CD14-positive monocyte (primary cell): ENCODE measurements around the gene FKBP6. TPM values are rescaled to one million over a fixed set of nuclear protein-coding genes. Genes with fewer than 3 reads are reported as not detected.

Source experiments
- DNase-seq, 3 donors: peaks; one replicate each; pipeline ENCODE4 v3.0.0-alpha.2; 2011 to 2022
- H2AFZ ChIP-seq: 2 replicates; pipeline ENCODE4 v1.6.0; 2012; ENCODE audit warnings: mild to moderate bottlenecking, low read depth, low read length, inconsistent platforms; ENCODE audit not compliant: insufficient read depth, poor library complexity, severe bottlenecking
- H3K27ac ChIP-seq, 2 donors: 1 replicate in 1 of 2; 2 replicates in 1 of 2; pipeline ENCODE4 v1.5.1; 2012 to 2013; ENCODE audit warnings: low read length in 2 of 2, control low read depth in 1 of 2, inconsistent platforms in 1 of 2, low read depth in 1 of 2, mild to moderate bottlenecking in 1 of 2
- H3K27me3 ChIP-seq, 2 donors: one replicate each; pipeline versions ENCODE4 v1.6.0 to v1.6.1; 2011 to 2013; ENCODE audit warnings: low read length in 2 of 2; ENCODE audit not compliant: control insufficient read depth in 2 of 2, insufficient read depth in 2 of 2
- H3K36me3 ChIP-seq, 2 donors: replicated peaks in 1 of 2; 1 replicate in 1 of 2; 2 replicates in 1 of 2; pipeline versions ENCODE4 v1.5.1 to v1.6.1; 2012 to 2013; ENCODE audit warnings: low read length in 2 of 2, control low read depth in 1 of 2, inconsistent platforms in 1 of 2, mild to moderate bottlenecking in 1 of 2; ENCODE audit not compliant: insufficient read depth in 2 of 2, control insufficient read depth in 1 of 2
- H3K4me1 ChIP-seq, 2 donors: 1 replicate in 1 of 2; 2 replicates in 1 of 2; pipeline versions ENCODE4 v1.5.1 to v1.6.1; 2012 to 2013; ENCODE audit warnings: low read length in 2 of 2, control low read depth in 1 of 2, inconsistent platforms in 1 of 2, mild to moderate bottlenecking in 1 of 2, moderate library complexity in 1 of 2; ENCODE audit not compliant: insufficient read depth in 2 of 2, control insufficient read depth in 1 of 2
- H3K4me2 ChIP-seq: replicated peaks from 2 replicates; pipeline ENCODE3; 2012; ENCODE audit warnings: low read length, moderate library complexity, mild to moderate bottlenecking; ENCODE audit not compliant: poor library complexity, severe bottlenecking; ENCODE audit errors: extremely low read depth
- H3K4me3 ChIP-seq, 3 experiments: fragments of 200-600 bp in 1 of 3; sonication (generic) in 1 of 3; replicated peaks in 1 of 3; 1 replicate in 2 of 3; 2 replicates in 1 of 3; pipeline ENCODE4 v1.5.1; 2011 to 2013; ENCODE audit warnings: low read length in 3 of 3, mild to moderate bottlenecking in 3 of 3, control low read depth in 2 of 3, low read depth in 2 of 3, inconsistent platforms in 1 of 3, moderate library complexity in 1 of 3
- H3K79me2 ChIP-seq: 2 replicates; pipeline ENCODE4 v1.6.0; 2012; ENCODE audit warnings: mild to moderate bottlenecking, control low read depth, inconsistent platforms, low read length, moderate library complexity; ENCODE audit not compliant: insufficient read depth
- H3K9ac ChIP-seq: 2 replicates; pipeline ENCODE4 v1.6.0; 2017; ENCODE audit warnings: low read length, mild to moderate bottlenecking; ENCODE audit not compliant: insufficient read depth, poor library complexity, severe bottlenecking
- H3K9me3 ChIP-seq, 2 donors: replicated peaks in 1 of 2; 1 replicate in 1 of 2; 2 replicates in 1 of 2; pipeline versions ENCODE4 v1.5.1 to v1.6.1; 2012 to 2013; ENCODE audit warnings: low read length in 2 of 2, control low read depth in 1 of 2; ENCODE audit not compliant: control insufficient read depth in 1 of 2, insufficient read depth in 1 of 2
- H4K20me1 ChIP-seq: 2 replicates; pipeline ENCODE4 v1.6.0; 2012; ENCODE audit warnings: mild to moderate bottlenecking, low read length, control low read depth, moderate library complexity; ENCODE audit not compliant: insufficient read depth
- H3K27ac Mint-ChIP-seq, 7 donors: one replicate each; pipeline ENCODE4 v1.8.0; 2020; ENCODE audit warnings: mild to moderate bottlenecking in 7 of 7, mixed read lengths in 7 of 7, moderate library complexity in 6 of 7, inconsistent platforms in 2 of 7
- H3K27me3 Mint-ChIP-seq, 3 donors: one replicate each; pipeline ENCODE4 v1.8.0; 2021 to 2022; ENCODE audit warnings: low read depth in 3 of 3, mild to moderate bottlenecking in 3 of 3, mixed read lengths in 3 of 3, moderate library complexity in 3 of 3, inconsistent platforms in 1 of 3
- H3K36me3 Mint-ChIP-seq, 2 donors: one replicate each; pipeline ENCODE4 v1.8.0; 2020; ENCODE audit warnings: mixed read lengths in 2 of 2, inconsistent platforms in 1 of 2, mild to moderate bottlenecking in 1 of 2
- H3K4me1 Mint-ChIP-seq: one replicate; pipeline ENCODE4 v1.8.0; 2020; ENCODE audit warnings: mild to moderate bottlenecking, mixed read lengths
- H3K4me3 Mint-ChIP-seq, 2 donors: one replicate each; pipeline ENCODE4 v1.8.0; 2020; ENCODE audit warnings: mild to moderate bottlenecking in 2 of 2, mixed read lengths in 2 of 2, moderate library complexity in 1 of 2
- H3K9me3 Mint-ChIP-seq, 7 donors: one replicate each; pipeline ENCODE4 v1.8.0; 2020 to 2022; ENCODE audit warnings: mixed read lengths in 7 of 7, mild to moderate bottlenecking in 6 of 7, moderate library complexity in 6 of 7, inconsistent platforms in 2 of 7
- CTCF ChIP-seq: fragments of 200-600 bp; IDR thresholded peaks from one replicate; pipeline ENCODE4 v1.8.0; 2022; ENCODE audit warnings: antibody characterized with exemption, mild to moderate bottlenecking
- WGBS: methylation state at CpG from one replicate; pipeline ENCODE4 v1.1.5; 2013; ENCODE audit warnings: missing lambda C conversion rate; ENCODE audit not compliant: insufficient coverage; 5-methylcytosine and 5-hydroxymethylcytosine counted together
- intact Hi-C, 2 donors: fragments of 100-400 bp; cut with micrococcal nuclease; formaldehyde crosslinking; loops; one replicate each; pipeline versions ENCODE4 v1.15.0 to v1.15.1; 2023
- polyA plus RNA-seq, 3 donors: library from polyadenylated mRNA; depleted of rRNA in 1 of 3; unstranded in 2 of 3; stranded (reverse) in 1 of 3; fragments of 300-500 nt in 2 of 3; fragments of >200 nt in 1 of 3; fragmentation: Illumina TruSeq in 2 of 3; gene quantifications; 1 replicate in 2 of 3; 2 replicates in 1 of 3; pipeline ENCODE4 v1.2.3, GENCODE V29; 2012 to 2021

The FKBP6 gene
- polyA plus RNA-seq, 3 donors: 0.17 TPM; not detected in 2

DNA sequence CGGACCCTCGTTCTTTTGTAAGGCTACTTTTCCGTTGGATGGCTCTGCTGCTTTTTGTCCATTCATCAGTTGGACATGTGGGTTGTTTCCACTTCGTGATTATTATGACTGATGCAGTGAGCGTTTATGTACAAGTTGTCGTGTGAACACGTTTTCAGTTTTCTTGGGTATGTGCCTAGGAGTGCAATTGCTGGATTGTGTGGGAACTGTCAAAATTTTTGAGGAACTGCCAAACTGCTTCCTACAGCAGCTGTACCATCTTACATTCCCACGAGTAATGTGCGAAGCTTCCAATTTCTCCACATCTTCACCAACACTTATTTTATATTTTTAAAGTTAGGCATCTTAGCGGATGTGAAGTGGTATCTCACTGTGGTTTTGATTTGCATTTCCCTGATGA lies 10.4 kb downstream of the FKBP6 start:
- no peak overlapping the region for H3K4me3 Mint-ChIP-seq
- Histone ChIP-seq H3K9ac (no peak overlapping the region), H3K27me3 (no peaks in the 10 kb centered on the region), H3K27ac (no peak overlapping the region), H2AFZ (no peak overlapping the region), H3K36me3 (no peaks in the 10 kb centered on the region), H3K79me2 (no peaks in the 10 kb centered on the region), H3K4me2 (no peak overlapping the region), H3K4me3 (no peak overlapping the region), H3K4me1 (peaks cover 7 to 8% of the 10 kb centered on the region in 2 donors), H4K20me1 (no peaks in the 10 kb centered on the region), H3K9me3 (no peaks in the 10 kb centered on the region)
- H3K4me1 Mint-ChIP-seq: peaks cover 14% of the 10 kb centered on the region
- intact Hi-C loops: no loop called here
- H3K27me3 Mint-ChIP-seq: peaks cover 0 to 16% (median 9%) of the 10 kb centered on the region in 3 donors
- WGBS: 100% methylated on average over 4 of the region's 10 CpGs
- no peak overlapping the region for H3K27ac Mint-ChIP-seq
- no peaks in the 10 kb centered on the region for H3K36me3 Mint-ChIP-seq
- no peaks in the 10 kb centered on the region for H3K9me3 Mint-ChIP-seq
- no peak for DNase-seq
- TF ChIP-seq CTCF: no peak

- no peaks in the 10 kb centered on the region for H3K79me2 ChIP-seq
- Mint-ChIP-seq H3K4me1 (peaks cover 14% of the 10 kb centered on the region), H3K27ac (no peak overlapping the region), H3K4me3 (no peak overlapping the region), H3K27me3 (peaks cover 3 to 22% (median 9%) of the 10 kb centered on the region in 3 donors), H3K9me3 (no peaks in the 10 kb centered on the region), H3K36me3 (no peaks in the 10 kb centered on the region)
- no peak overlapping the region for H2AFZ ChIP-seq
- peaks cover 7 to 8% of the 10 kb centered on the region in 2 donors for H3K4me1 ChIP-seq
- intact Hi-C loops: no loop called here
- no peak for DNase-seq
- no peak overlapping the region for H3K27ac ChIP-seq
- H3K4me2 ChIP-seq: no peak overlapping the region
- no peak for TF ChIP-seq CTCF
- H3K36me3 ChIP-seq: no peaks in the 10 kb centered on the region
- H3K9ac ChIP-seq: no peak overlapping the region
- no peaks in the 10 kb centered on the region for H3K9me3 ChIP-seq
- H3K4me3 ChIP-seq: no peak overlapping the region
- no CpG with 5 or more reads among the region's 7 CpGs for WGBS
- no peaks in the 10 kb centered on the region for H4K20me1 ChIP-seq
- H3K27me3 ChIP-seq: no peaks in the 10 kb centered on the region
Measured at GRCh38 chr7:73340514-73340913, 12.6 kb downstream of the FKBP6 start.
